Upper lobe of left lung (tissue), 6 donors: ENCODE measurements around the gene SLC5A12. TPM values are rescaled to one million over a fixed set of nuclear protein-coding genes. Genes with fewer than 3 reads are reported as not detected.

Experiments used
- ATAC-seq, 2 donors: fragments of 200-7000 bp; cut with Tn5 transposase; one replicate each; pipeline ENCODE4 v1.9.1; 2022; ENCODE audit warnings: mild to moderate bottlenecking in 2 of 2, moderate library complexity in 2 of 2; ENCODE audit not compliant: low FRiP score in 2 of 2
- DNase-seq, 2 donors: peaks; one replicate each; pipeline ENCODE4 v3.0.0-alpha.2; 2019 to 2020
- H3K27ac ChIP-seq, 4 donors: fragments of 200-600 bp; sonication (generic); one replicate each; pipeline ENCODE4 v1.5.1; 2016 to 2019
- H3K27me3 ChIP-seq, 4 donors: fragments of 200-600 bp; sonication (generic); one replicate each; pipeline ENCODE4 v1.5.1; 2017 to 2019
- H3K36me3 ChIP-seq, 4 donors: fragments of 200-600 bp; sonication (generic); one replicate each; pipeline ENCODE4 v1.5.1; 2016 to 2019
- H3K4me1 ChIP-seq, 4 donors: fragments of 200-600 bp; sonication (generic); one replicate each; pipeline ENCODE4 v1.5.1; 2018 to 2019
- H3K4me3 ChIP-seq, 4 donors: fragments of 200-600 bp; sonication (generic); one replicate each; pipeline ENCODE4 v1.5.1; 2017 to 2019; ENCODE audit warnings: mild to moderate bottlenecking in 2 of 4, moderate library complexity in 1 of 4
- H3K9me3 ChIP-seq, 4 donors: fragments of 200-600 bp; sonication (generic); one replicate each; pipeline ENCODE4 v1.5.1; 2018 to 2019
- CTCF ChIP-seq, 6 experiments: fragments of 450-650 bp in 4 of 6; fragments of 200-600 bp in 2 of 6; sonication (generic) in 2 of 6; IDR thresholded peaks; one replicate each; pipeline ENCODE4 v1.5.1; 2016 to 2019; ENCODE audit warnings: antibody characterized with exemption in 6 of 6
- EP300 ChIP-seq, 4 donors: sonication (generic); formaldehyde crosslinking; IDR thresholded peaks; one replicate each; pipeline ENCODE4 v1.5.1; 2017; ENCODE audit warnings: antibody characterized with exemption in 4 of 4, control low read depth in 2 of 4
- POLR2A ChIP-seq, 4 donors: fragments of 450-650 bp; IDR thresholded peaks; one replicate each; pipeline ENCODE4 v1.5.1; 2016 to 2017; ENCODE audit warnings: antibody characterized with exemption in 4 of 4, mild to moderate bottlenecking in 2 of 4
- POLR2AphosphoS5 ChIP-seq, 2 donors: sonication (generic); formaldehyde crosslinking; IDR thresholded peaks; one replicate each; pipeline ENCODE4 v1.5.1; 2017; ENCODE audit warnings: antibody characterized with exemption in 2 of 2
- WGBS, 2 donors: methylation state at CpG; one replicate each; pipeline ENCODE4 v1.1.5; 2017 to 2018; 5-methylcytosine and 5-hydroxymethylcytosine counted together
- total RNA-seq, 6 donors: library from RNA; depleted of rRNA in 4 of 6; stranded (reverse); fragments of >200 nt in 4 of 6; gene quantifications; one replicate each; pipeline versions ENCODE4 v1.1.0 to v1.2.1, GENCODE V29; 2016 to 2021
- donor health status: DM: no; HTN: no; CAD: no; lungs with moderate emphysema.
- donor health status: DM: no; HTN: yes; CAD: no; lungs with severe emphysema.

Gene SLC5A12
- total RNA-seq, 6 donors from 2014 or later: not detected

DNA sequence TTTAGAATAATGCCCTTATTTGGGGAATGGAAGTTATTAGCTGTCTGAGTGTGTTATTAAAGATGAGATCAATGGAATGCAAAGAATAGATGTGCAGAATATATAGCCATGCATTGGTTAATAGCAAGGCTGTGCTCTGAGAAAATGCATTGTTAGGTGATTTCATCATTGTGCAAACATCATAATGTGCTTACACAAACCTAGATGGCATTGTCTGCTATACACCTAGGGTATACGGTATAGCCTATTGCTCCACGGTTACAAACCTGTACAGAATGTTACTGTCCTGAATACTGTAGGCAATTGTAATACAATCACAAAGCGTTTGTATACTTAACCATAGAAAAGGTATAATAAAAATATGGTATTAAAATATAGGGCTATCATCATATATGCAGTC lies 25.5 kb downstream of the SLC5A12 start:
- no peak overlapping the region for H3K27ac ChIP-seq
- 70 to 78% methylated on average over 3 of the region's 3 CpGs for WGBS, 2 donors
- ATAC-seq: no peak
- H3K27me3 ChIP-seq: no peaks in the 10 kb centered on the region
- H3K36me3 ChIP-seq: no peaks in the 10 kb centered on the region
- no peak for DNase-seq
- no peaks in the 10 kb centered on the region for H3K9me3 ChIP-seq
- no peaks in the 10 kb centered on the region for H3K4me1 ChIP-seq
- TF ChIP-seq EP300 (IDR thresholded peaks at IDR 0.05) (no peak), POLR2AphosphoS5 (IDR thresholded peaks at IDR 0.05) (no peak), CTCF (IDR thresholded peaks at IDR 0.05) (no peak), POLR2A (IDR thresholded peaks at IDR 0.05) (no peak)
- H3K4me3 ChIP-seq: no peak overlapping the region

GRCh38 chr11:26688701-26689100 lies 33.2 kb downstream of the SLC5A12 start:
- no peak for DNase-seq
- WGBS, 2 donors: 74 to 88% methylated on average over 4 of the region's 4 CpGs
- TF ChIP-seq CTCF (IDR thresholded peaks at IDR 0.05) (no peak), EP300 (IDR thresholded peaks at IDR 0.05) (no peak), POLR2A (IDR thresholded peaks at IDR 0.05) (no peak), POLR2AphosphoS5 (IDR thresholded peaks at IDR 0.05) (no peak)
- H3K27me3 ChIP-seq: no peaks in the 10 kb centered on the region
- H3K4me3 ChIP-seq: no peak overlapping the region
- no peak overlapping the region for H3K27ac ChIP-seq
- no peak for ATAC-seq
- no peaks in the 10 kb centered on the region for H3K36me3 ChIP-seq
- no peaks in the 10 kb centered on the region for H3K4me1 ChIP-seq
- no peaks in the 10 kb centered on the region for H3K9me3 ChIP-seq

DNA sequence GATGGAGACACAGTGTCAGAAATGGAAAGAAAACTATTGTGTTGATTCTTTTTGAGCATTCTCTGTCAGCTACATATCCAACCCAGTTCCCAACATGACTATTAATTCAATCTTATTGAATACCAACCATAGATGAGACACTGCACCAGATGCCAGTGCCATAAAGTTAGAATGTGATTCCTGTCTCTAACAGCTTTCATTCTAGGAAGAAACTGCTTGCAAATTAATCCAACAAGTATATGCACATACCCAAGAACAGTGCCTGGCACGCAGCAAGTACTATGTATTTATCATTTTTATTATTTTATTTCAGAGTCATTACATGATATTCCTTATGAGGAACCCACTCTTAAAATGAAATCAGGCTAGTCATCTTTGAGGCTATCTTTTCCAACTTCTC lies 34.5 kb downstream of the SLC5A12 start:
- Histone ChIP-seq H3K4me1 (no peaks in the 10 kb centered on the region), H3K4me3 (no peak overlapping the region), H3K27ac (no peak overlapping the region), H3K27me3 (no peaks in the 10 kb centered on the region), H3K36me3 (no peaks in the 10 kb centered on the region), H3K9me3 (no peaks in the 10 kb centered on the region)
- no peak for ATAC-seq
- whole genome bisulfite sequencing, 2 donors: 85 to 86% methylated on average over 1 of the region's 1 CpG
- TF ChIP-seq POLR2AphosphoS5 (IDR thresholded peaks at IDR 0.05) (no peak), EP300 (IDR thresholded peaks at IDR 0.05) (no peak), CTCF (IDR thresholded peaks at IDR 0.05) (no peak), POLR2A (IDR thresholded peaks at IDR 0.05) (no peak)
- DNase-seq: no peak

GRCh38 chr11:26677566-26677965 lies 44.3 kb downstream of the SLC5A12 start:
- Histone ChIP-seq H3K9me3 (no peaks in the 10 kb centered on the region), H3K4me3 (no peak overlapping the region), H3K36me3 (no peaks in the 10 kb centered on the region), H3K4me1 (no peaks in the 10 kb centered on the region), H3K27me3 (no peaks in the 10 kb centered on the region), H3K27ac (no peak overlapping the region)
- TF ChIP-seq POLR2A (IDR thresholded peaks at IDR 0.05): no peak
- ATAC-seq: no peak
- no peak for DNase-seq

DNA sequence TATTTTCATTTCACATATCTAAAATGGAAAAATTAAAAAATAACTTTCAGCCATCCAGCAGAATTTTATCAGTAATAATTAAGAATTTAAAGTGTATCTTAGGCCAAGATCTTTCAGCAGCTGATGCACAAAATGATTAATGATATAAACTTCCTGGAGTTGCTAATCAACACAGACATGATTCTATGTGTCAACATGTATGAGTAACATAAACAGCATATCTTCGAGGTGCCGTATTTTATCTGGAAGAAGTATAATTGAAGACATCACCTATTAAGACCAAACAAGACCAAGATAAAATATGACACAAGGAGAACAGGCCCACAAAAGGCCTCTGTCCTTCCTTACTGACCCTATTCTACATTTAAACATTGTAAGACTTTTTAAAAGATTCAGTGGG lies 45.2 kb downstream of the SLC5A12 start:
- no peak overlapping the region for H3K4me3 ChIP-seq
- H3K36me3 ChIP-seq: no peaks in the 10 kb centered on the region
- 53 to 75% methylated on average over 2 of the region's 2 CpGs for WGBS, 2 donors
- H3K4me1 ChIP-seq: no peaks in the 10 kb centered on the region
- no peak overlapping the region for H3K27ac ChIP-seq
- no peaks in the 10 kb centered on the region for H3K9me3 ChIP-seq
- no peak for DNase-seq
- H3K27me3 ChIP-seq: no peaks in the 10 kb centered on the region
- ATAC-seq: no peak
- TF ChIP-seq POLR2AphosphoS5 (IDR thresholded peaks at IDR 0.05) (no peak), CTCF (IDR thresholded peaks at IDR 0.05) (no peak), EP300 (IDR thresholded peaks at IDR 0.05) (no peak), POLR2A (IDR thresholded peaks at IDR 0.05) (no peak)
